HEK293T (cell line): Measurements from ENCODE around the gene RPL13A.

ENCODE experiments used
- CTCF ChIA-PET: fragments of 350-600 bp; formaldehyde crosslinking; extraction: SDS; loops from one replicate; lab custom pipeline; 2021; ENCODE audit warnings: antibody characterized with exemption, inconsistent platforms; lab: Yijun Ruan, JAX
- POLR2A ChIA-PET: fragments of 350-600 bp; formaldehyde crosslinking; extraction: SDS; loops from one replicate; lab custom pipeline; 2020; ENCODE audit warnings: antibody characterized with exemption, inconsistent platforms; lab: Yijun Ruan, JAX
- DNase-seq: peaks from one replicate; pipeline ENCODE4 v3.0.0; 2012; ENCODE audit warnings: mixed read lengths; ENCODE audit errors: extremely low spot score
- ARNT ChIP-seq: fragments of 450-650 bp; IDR thresholded peaks from 2 replicates; pipeline ENCODE4 v1.6.1; 2017; ENCODE audit warnings: mild to moderate bottlenecking
- BHLHE40 ChIP-seq: fragments of 450-650 bp; IDR thresholded peaks from 2 replicates; pipeline ENCODE4 v1.6.1; 2016; ENCODE audit warnings: mild to moderate bottlenecking, moderate library complexity, borderline replicate concordance
- CTBP1 ChIP-seq: fragments of 450-650 bp; IDR thresholded peaks from 2 replicates; pipeline ENCODE4 v1.6.1; 2016; ENCODE audit warnings: borderline replicate concordance
- ELF4 ChIP-seq: fragments of 450-650 bp; IDR thresholded peaks from 2 replicates; pipeline ENCODE4 v1.6.1; 2017; ENCODE audit warnings: antibody characterized with exemption
- FOXA1 ChIP-seq: fragments of 450-650 bp; IDR thresholded peaks from 2 replicates; pipeline ENCODE4 v1.6.1; 2016; ENCODE audit warnings: mild to moderate bottlenecking
- FOXK2 ChIP-seq: fragments of 450-650 bp; IDR thresholded peaks from 2 replicates; pipeline ENCODE4 v1.6.1; 2016; ENCODE audit warnings: mild to moderate bottlenecking
- FOXM1 ChIP-seq: fragments of 450-650 bp; IDR thresholded peaks from 2 replicates; pipeline ENCODE4 v1.6.1; 2017; ENCODE audit warnings: mild to moderate bottlenecking, borderline replicate concordance
- HDGF ChIP-seq: fragments of 450-650 bp; IDR thresholded peaks from 2 replicates; pipeline ENCODE4 v1.6.1; 2017; ENCODE audit warnings: antibody characterized with exemption, borderline replicate concordance
- L3MBTL2 ChIP-seq: fragments of 450-650 bp; conservative IDR thresholded peaks from 2 replicates; pipeline ENCODE4 v1.6.1; 2016; ENCODE audit warnings: mild to moderate bottlenecking
- LEF1 ChIP-seq: fragments of 450-650 bp; IDR thresholded peaks from 2 replicates; pipeline ENCODE4 v1.6.1; 2017; ENCODE audit warnings: mild to moderate bottlenecking, borderline replicate concordance
- NFRKB ChIP-seq: fragments of 450-650 bp; IDR thresholded peaks from 2 replicates; pipeline ENCODE4 v1.6.1; 2016; ENCODE audit warnings: mild to moderate bottlenecking, moderate library complexity
- PKNOX1 ChIP-seq: fragments of 450-650 bp; IDR thresholded peaks from 2 replicates; pipeline ENCODE4 v1.6.1; 2016
- SP1 ChIP-seq: fragments of 450-650 bp; IDR thresholded peaks from 2 replicates; pipeline ENCODE4 v1.6.1; 2017
- SUZ12 ChIP-seq: fragments of 450-650 bp; IDR thresholded peaks from 2 replicates; pipeline ENCODE4 v1.6.1; 2016; ENCODE audit warnings: mild to moderate bottlenecking
- TARDBP ChIP-seq: fragments of 450-650 bp; IDR thresholded peaks from 2 replicates; pipeline ENCODE4 v1.6.1; 2016
- ZNF384 ChIP-seq: fragments of 450-650 bp; IDR thresholded peaks from 2 replicates; pipeline ENCODE4 v1.6.1; 2016

The RPL13A gene

DNA sequence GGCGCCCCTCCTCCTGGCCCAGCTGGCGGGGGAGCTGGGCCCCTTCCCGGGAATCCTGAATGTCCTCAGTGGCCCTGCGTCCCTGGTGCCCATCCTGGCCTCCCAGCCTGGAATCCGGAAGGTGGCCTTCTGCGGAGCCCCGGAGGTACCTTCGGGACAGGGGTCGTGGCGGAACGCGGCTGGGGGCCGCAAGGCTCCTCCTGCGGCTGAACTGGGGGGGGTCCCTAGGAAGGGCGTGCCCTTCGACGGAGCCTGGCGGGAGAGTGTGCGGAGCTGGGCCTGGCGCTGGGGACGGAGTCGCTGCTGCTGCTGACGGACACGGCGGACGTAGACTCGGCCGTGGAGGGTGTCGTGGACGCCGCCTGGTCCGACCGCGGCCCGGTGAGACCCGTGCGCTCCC, 25.8 kb upstream of the RPL13A start:
- TF ChIP-seq FOXK2 (no peak), HDGF (no peak), SP1 (no peak), CTBP1 (no peak), ARNT (no peak), FOXM1 (no peak), NFRKB (no peak), SUZ12 (no peak), ELF4 (no peak), L3MBTL2 (no peak), LEF1 (no peak)
- ChIA-PET CTCF (no interaction called here), POLR2A (interaction anchor here (0.8 kb wide), 1 partner anchor 8 kb away, joined by 4 read pairs; the partner anchor contains the start of gene ALDH16A1)
- DNase-seq: no peak

DNA sequence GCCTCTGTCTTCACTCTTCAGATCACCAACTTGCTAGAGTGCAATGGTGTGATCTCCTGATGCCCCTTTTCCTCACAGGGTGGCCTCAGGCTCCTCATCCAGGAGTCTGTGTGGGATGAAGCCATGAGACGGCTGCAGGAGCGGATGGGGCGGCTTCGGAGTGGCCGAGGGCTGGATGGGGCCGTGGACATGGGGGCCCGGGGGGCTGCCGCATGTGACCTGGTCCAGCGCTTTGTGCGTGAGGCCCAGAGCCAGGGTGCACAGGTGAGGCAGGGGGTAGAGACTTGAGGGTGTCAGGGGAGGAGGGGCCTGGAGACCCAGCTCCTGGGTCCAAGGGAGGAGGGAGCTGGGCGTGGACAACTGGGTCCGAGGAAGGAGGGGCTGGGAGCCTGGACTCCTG, 24.9 kb upstream of the RPL13A start:
- no peak for TF ChIP-seq HDGF
- TF ChIP-seq TARDBP: no peak
- TF ChIP-seq LEF1: no peak
- TF ChIP-seq SP1: no peak
- no peak for TF ChIP-seq BHLHE40
- TF ChIP-seq FOXA1: no peak
- no peak for TF ChIP-seq NFRKB
- TF ChIP-seq L3MBTL2: no peak
- TF ChIP-seq ELF4: no peak
- TF ChIP-seq PKNOX1: no peak
- no peak for TF ChIP-seq FOXM1
- no peak for TF ChIP-seq CTBP1
- no peak for TF ChIP-seq FOXK2
- TF ChIP-seq SUZ12: no peak
- no peak for TF ChIP-seq ZNF384
- no peak for TF ChIP-seq ARNT
- ChIA-PET POLR2A (no interaction called here), CTCF (no interaction called here)
- no peak for DNase-seq

- DNase-seq: no peak
- no peak for TF ChIP-seq CTBP1
- TF ChIP-seq FOXM1: no peak
- TF ChIP-seq ELF4: no peak
- no peak for TF ChIP-seq L3MBTL2
- TF ChIP-seq BHLHE40: no peak
- no peak for TF ChIP-seq ARNT
- TF ChIP-seq SUZ12: no peak
- no peak for TF ChIP-seq NFRKB
- no peak for TF ChIP-seq HDGF
- no peak for TF ChIP-seq FOXA1
- no peak for TF ChIP-seq TARDBP
- no peak for TF ChIP-seq SP1
- TF ChIP-seq PKNOX1: no peak
- no peak for TF ChIP-seq FOXK2
- TF ChIP-seq LEF1: no peak
- ChIA-PET POLR2A (interaction anchor here (2.5 kb wide), 1 partner anchor 11 kb away, joined by 9 read pairs; the partner anchor contains the start of gene ALDH16A1), CTCF (interaction anchor here (0.6 kb wide), 1 partner anchor 30 kb away, joined by 7 read pairs; no protein-coding TSS in a partner anchor)
Measured at GRCh38 chr19:49463960-49464740, 23.3 kb upstream of the RPL13A start.

DNA sequence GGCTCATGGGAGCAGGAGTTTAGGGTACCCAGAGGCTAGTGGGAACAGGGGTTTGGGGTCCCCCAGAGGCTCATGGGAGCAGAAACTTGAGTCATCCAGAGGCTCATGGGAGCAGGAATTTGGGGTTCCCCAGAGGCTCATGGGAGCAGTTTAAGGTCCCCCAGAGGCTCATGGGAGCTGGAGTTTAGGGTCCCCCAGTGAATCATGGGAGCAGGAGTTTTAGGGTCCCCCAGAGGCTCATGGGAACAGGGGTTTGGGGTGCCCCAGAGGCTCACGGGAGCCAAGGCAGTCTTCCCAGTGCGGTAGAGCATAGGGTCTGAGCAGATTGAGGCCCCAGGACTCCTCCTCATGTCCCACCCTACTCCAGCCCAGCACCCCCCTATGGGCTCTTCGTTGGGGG, 22.0 kb upstream of the RPL13A start:
- no peak for TF ChIP-seq CTBP1
- no peak for TF ChIP-seq ZNF384
- no peak for TF ChIP-seq SUZ12
- no peak for TF ChIP-seq FOXA1
- TF ChIP-seq LEF1: no peak
- TF ChIP-seq FOXK2: no peak
- no peak for TF ChIP-seq BHLHE40
- TF ChIP-seq FOXM1: no peak
- no peak for TF ChIP-seq ARNT
- TF ChIP-seq HDGF: no peak
- no peak for TF ChIP-seq TARDBP
- no peak for TF ChIP-seq ELF4
- no peak for TF ChIP-seq L3MBTL2
- TF ChIP-seq NFRKB: no peak
- no peak for TF ChIP-seq PKNOX1
- no peak for TF ChIP-seq SP1
- POLR2A ChIA-PET: interaction anchor here (2.5 kb wide), 1 partner anchor 12 kb away, joined by 9 read pairs; the partner anchor contains the start of gene ALDH16A1
- no peak for DNase-seq
- CTCF ChIA-PET: no interaction called here

DNA sequence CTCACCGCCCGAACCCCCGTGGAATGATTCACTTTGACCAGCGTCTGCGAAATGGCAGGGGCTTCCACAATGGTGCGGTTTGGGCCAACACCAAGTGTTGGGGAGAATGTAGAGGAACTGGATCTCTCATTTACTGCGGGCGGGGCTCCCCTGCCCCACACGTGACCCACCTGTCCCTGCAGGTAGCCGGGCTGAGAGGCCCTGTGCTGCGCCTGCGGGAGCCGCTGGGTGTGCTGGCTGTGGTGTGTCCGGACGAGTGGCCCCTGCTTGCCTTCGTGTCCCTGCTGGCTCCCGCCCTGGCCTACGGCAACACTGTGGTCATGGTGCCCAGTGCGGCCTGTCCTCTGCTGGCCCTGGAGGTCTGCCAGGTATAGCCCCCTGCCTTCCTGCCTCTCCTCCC, 19.2 kb upstream of the RPL13A start:
- no peak for TF ChIP-seq FOXA1
- TF ChIP-seq FOXM1: no peak
- no peak for TF ChIP-seq PKNOX1
- no peak for TF ChIP-seq SUZ12
- TF ChIP-seq LEF1: no peak
- TF ChIP-seq FOXK2: no peak
- no peak for TF ChIP-seq ARNT
- TF ChIP-seq ELF4: no peak
- no peak for TF ChIP-seq BHLHE40
- TF ChIP-seq TARDBP: no peak
- TF ChIP-seq SP1: no peak
- no peak for TF ChIP-seq NFRKB
- TF ChIP-seq ZNF384: no peak
- no peak for TF ChIP-seq HDGF
- TF ChIP-seq L3MBTL2: no peak
- POLR2A ChIA-PET: interaction anchor here (0.9 to 1.7 kb wide), 3 partner anchors 13 to 17 kb away, joined by 3 to 6 read pairs (median 4); partner anchors contain the start of genes ALDH16A1 and PIH1D1
- DNase-seq: no peak
- CTCF ChIA-PET: no interaction called here
